Measurements from ENCODE around the gene ARHGEF11. TPM values are rescaled to one million over a fixed set of nuclear protein-coding genes. Genes with fewer than 3 reads are reported as not detected.

Gene ARHGEF11
- total RNA-seq, 1 donor: 32.2 TPM

DNA sequence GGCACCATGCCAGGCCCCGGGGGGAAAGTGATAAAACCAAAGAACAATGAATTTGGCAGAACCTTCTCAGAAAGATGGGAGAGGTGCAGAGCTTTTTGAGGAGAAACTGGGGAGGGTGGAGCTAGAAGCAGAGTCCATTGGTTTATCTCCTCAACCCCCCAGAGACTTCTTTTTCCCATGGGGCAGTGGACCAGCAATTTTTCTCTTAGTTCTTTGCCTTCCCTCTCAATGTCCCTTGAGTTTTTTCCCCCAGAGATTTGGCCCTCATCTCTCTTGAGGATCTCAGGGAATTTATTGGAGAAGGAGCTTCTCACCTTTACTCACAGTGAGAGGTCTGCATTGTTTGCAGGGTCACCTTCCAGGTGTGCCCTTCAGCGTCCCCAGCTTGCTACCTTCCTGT is 5.3 kb upstream of the ARHGEF11 start:
- no peak for DNase-seq (ENCODE audit: low read depth)
- H3K4me3 ChIP-seq (ENCODE audit: low read depth, low read length): no peak overlapping the region
- TF ChIP-seq, protein P1, sequence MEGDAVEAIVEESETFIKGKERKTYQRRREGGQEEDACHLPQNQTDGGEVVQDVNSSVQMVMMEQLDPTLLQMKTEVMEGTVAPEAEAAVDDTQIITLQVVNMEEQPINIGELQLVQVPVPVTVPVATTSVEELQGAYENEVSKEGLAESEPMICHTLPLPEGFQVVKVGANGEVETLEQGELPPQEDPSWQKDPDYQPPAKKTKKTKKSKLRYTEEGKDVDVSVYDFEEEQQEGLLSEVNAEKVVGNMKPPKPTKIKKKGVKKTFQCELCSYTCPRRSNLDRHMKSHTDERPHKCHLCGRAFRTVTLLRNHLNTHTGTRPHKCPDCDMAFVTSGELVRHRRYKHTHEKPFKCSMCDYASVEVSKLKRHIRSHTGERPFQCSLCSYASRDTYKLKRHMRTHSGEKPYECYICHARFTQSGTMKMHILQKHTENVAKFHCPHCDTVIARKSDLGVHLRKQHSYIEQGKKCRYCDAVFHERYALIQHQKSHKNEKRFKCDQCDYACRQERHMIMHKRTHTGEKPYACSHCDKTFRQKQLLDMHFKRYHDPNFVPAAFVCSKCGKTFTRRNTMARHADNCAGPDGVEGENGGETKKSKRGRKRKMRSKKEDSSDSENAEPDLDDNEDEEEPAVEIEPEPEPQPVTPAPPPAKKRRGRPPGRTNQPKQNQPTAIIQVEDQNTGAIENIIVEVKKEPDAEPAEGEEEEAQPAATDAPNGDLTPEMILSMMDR (IDR thresholded peaks at IDR 0.05; ENCODE audit: insufficient read depth, low read length): no peak

- no peak for DNase-seq (ENCODE audit: low read depth)
- H3K4me3 ChIP-seq (ENCODE audit: low read depth, low read length): no peak overlapping the region
- TF ChIP-seq, protein P1 (IDR thresholded peaks at IDR 0.05; ENCODE audit: insufficient read depth, low read length): no peak
These were observed 1.5 kb upstream of the ARHGEF11 start for GRCh38 chr1:157047062-157047410.

DNA sequence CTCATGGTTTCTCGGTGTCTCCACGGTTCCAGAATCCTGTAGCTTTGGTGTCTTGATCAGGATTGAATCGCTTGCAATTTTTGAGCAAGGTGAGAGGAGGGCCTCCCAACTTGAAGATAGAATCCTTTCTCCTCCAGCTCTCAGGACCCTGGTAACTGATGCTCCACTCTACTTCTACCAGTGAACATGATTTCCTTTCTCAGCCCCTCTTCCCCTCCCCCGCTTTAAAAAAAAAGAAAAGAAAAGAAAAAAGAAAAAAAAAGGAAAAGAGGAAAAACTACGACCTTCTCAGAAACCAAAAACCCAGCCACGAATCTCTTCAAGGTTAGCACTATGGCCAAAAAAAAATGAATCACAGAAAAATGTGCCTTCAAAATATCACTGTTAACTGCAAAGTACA is 1.2 kb downstream of the ARHGEF11 start:
- no peak for DNase-seq (ENCODE audit: low read depth)
- peak overlapping the region; percentile 81 for H3K4me3 ChIP-seq (ENCODE audit: low read depth, low read length)
- TF ChIP-seq, protein P1 (IDR thresholded peaks at IDR 0.05; ENCODE audit: insufficient read depth, low read length): no peak

DNA sequence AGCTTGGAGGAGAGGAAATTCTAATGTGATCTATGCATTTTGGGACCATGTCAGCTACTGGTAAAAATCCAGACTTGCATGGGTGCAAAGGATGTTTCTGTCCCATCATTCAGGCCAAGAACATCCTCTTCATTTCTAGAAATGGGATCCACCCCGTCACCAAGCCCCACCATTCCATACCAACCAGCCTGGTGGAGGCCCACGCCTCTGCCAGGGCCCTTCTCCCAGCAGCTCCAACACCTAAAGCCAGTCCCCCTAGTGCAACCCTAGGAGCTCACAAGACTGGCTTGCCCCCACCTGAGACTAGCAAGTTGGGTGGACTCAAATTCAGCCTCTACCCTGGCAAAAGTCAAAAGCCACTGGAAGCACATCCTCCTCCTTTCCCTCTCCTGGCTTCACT is 1.9 kb downstream of the ARHGEF11 start:
- DNase-seq (ENCODE audit: low read depth): no peak
- H3K4me3 ChIP-seq (ENCODE audit: low read depth, low read length): peak overlapping the region; percentile 81
- TF ChIP-seq, protein P1 (IDR thresholded peaks at IDR 0.05; ENCODE audit: insufficient read depth, low read length): no peak

DNA sequence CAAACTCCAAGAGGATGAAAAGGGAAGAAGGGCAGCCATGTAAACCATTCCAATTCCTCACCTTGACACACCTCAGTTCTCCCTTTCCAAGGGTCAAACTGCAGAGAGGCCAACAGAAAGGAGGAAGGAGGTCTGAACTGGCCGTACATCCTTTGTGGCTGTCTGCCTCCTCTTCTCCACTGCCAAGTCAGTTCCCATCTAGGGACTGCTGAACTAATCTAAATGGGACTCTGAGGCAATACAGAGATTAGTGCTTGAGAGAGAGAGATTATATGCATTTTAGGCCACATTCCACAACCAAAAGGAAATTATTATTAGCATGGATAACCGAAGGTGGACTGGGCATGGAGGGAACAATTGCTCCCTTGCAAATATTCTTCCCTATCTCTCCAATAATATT is 2.7 kb downstream of the ARHGEF11 start:
- TF ChIP-seq, protein P1 (IDR thresholded peaks at IDR 0.05; ENCODE audit: insufficient read depth, low read length): no peak
- peak overlapping the region; percentile 81 for H3K4me3 ChIP-seq (ENCODE audit: low read depth, low read length)

GRCh38 chr1:157040802-157041201 is 4.7 kb downstream of the ARHGEF11 start:
- TF ChIP-seq, protein P1 (IDR thresholded peaks at IDR 0.05; ENCODE audit: insufficient read depth, low read length): no peak

More for the DNA sequence above, 2.7 kb downstream of the ARHGEF11 start:
- DNase-seq (ENCODE audit: low read depth): peak; percentile 53

DNA sequence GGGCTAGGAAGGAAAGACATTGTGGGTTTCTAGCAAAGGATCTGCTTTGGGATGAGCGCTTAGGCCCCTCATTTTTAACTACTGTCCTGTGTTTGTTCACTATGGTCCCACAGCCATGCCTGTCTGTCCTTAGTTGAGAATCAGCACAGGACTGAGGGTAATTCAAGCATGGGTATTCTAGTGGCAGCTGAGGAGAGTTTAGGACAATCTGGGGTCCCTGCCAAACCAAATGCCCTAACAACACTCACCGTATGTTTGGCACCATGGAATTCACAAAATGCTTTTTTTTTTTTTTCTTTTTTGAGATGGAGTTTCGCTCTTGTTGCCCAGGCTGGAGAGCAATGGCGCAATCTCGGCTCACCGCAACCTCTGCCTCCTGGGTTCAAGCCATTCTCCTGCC is 10.4 kb downstream of the ARHGEF11 start:
- TF ChIP-seq, protein P1 (IDR thresholded peaks at IDR 0.05; ENCODE audit: insufficient read depth, low read length): no peak
- no peak overlapping the region for H3K4me3 ChIP-seq (ENCODE audit: low read depth, low read length)

More at GRCh38 chr1:157040802-157041201, 4.7 kb downstream of the ARHGEF11 start:
- H3K4me3 ChIP-seq (ENCODE audit: low read depth, low read length): no peak overlapping the region
- peak; percentile 82 for DNase-seq (ENCODE audit: low read depth)

More for the DNA sequence above, 10.4 kb downstream of the ARHGEF11 start:
- no peak for DNase-seq (ENCODE audit: low read depth)
